Activated effector memory CD4-positive, alpha-beta T cell treated with anti-CD3 and anti-CD28 coated beads, Interleukin-2, amount 50 U/mL, for 16 hours (primary cell): ENCODE data around the gene EML5.

Experiments used
- DNase-seq: peaks from one replicate; pipeline ENCODE4 v3.0.0-alpha.2; 2020

Gene EML5

GRCh38 chr14:88612981-88613380 is 179.8 kb downstream of the EML5 start:
- no peak for DNase-seq

GRCh38 chr14:88611878-88612277 is 180.9 kb downstream of the EML5 start:
- no peak for DNase-seq

DNA sequence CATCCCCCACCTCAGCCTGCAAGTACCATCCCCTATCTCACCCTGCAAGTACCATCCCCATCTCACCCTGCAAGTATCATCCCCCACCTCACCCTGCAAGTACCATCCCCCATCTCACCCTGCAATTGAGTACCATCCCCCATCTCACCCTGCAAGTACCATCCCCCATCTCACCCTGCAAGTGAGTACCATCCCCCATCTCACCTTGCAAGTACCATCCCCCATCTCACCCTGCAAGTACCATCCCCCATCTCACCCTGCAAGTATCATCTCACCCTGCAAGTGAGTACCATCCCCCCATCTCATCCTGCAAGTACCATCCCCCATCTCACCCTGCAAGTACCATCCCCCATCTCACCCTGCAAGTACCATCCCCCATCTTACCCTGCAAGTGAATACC is 184.9 kb downstream of the EML5 start:
- DNase-seq = no peak

GRCh38 chr14:88605594-88605993 is 187.2 kb downstream of the EML5 start:
- DNase-seq = no peak

DNA sequence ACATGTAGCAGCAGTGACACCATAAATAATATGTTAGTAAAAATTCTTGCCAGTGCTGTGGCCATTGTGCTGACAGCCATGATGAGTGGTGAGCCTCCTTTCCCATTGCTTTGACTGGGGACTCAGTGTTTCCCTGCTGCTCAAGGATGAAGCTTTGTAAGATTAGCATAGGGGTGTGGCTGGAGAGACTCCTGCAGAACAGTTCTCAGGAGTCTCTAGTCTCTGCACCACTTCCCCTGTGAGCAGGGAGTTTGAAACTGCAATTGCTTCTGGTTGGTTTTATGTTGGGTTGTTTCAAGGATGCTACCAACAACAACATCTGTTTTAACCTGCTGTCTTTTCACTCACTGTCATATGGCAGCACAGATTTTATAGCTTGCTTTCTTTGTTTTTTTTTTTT is 188.5 kb downstream of the EML5 start:
- DNase-seq = no peak

GRCh38 chr14:88599761-88600439 is 192.9 kb downstream of the EML5 start:
- DNase-seq = no peak

GRCh38 chr14:88599326-88599725 is 193.4 kb downstream of the EML5 start:
- DNase-seq = no peak

GRCh38 chr14:88598097-88598675 is 194.6 kb downstream of the EML5 start:
- DNase-seq = no peak

DNA sequence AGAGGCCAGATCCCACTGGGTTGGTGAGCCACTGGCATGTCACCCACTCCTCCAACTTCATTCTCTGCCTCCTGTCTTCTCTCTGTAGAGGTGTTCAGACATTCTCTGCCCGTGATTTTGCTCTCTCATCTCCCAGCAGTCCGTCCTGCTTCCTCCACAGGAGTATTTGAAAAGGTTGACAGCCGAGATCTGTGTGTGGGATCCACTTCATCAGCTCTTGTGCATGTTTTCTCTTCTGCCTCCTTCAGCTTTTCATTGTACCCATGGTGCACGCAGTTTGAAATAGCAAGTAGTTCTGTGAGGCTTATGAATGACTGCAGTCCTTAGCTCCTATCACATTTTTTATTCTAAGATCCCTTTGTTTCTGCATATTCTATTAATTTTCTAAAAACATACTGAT is 195.2 kb downstream of the EML5 start:
- no peak for DNase-seq

DNA sequence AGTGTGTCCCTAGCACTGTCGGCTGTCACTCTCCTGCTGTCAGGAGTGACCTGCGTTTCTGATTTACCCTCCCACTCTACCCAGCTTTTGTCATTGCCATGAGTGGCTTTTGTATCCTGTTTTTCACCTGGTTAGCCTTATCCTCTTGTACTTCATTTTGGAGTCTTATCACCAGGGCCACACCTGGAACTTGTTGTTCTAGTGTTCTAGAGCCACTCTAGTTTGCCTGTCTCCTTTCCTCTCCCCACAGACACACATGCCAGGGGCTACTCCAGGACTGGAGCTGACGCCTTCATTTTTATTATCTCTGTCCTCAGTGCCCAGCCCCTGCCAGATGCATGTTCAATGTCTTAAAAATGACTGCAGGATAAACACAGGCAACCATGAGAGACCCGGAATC is 195.7 kb downstream of the EML5 start:
- no peak for DNase-seq

DNA sequence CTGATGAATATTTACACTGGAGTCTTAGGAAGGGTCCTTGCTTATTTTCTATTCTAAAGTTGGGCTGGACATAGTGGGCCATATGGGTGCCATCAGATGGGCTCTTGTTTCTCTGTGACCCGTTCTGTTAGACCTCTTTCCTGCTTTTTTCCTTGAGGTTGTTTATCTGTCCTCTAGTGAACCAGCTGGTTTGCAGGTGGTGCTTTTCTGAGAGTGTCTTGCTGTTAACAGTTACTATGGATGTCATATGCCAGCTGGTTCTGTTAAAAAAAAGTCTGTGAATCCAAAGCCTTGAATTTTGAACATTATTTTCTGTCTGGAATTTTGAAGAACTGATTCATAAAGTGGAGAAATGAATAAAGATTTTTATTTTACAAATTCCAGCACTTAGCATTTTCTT is 200.7 kb downstream of the EML5 start:
- DNase-seq = no peak

GRCh38 chr14:88590173-88590572 is 202.6 kb downstream of the EML5 start:
- DNase-seq = no peak

DNA sequence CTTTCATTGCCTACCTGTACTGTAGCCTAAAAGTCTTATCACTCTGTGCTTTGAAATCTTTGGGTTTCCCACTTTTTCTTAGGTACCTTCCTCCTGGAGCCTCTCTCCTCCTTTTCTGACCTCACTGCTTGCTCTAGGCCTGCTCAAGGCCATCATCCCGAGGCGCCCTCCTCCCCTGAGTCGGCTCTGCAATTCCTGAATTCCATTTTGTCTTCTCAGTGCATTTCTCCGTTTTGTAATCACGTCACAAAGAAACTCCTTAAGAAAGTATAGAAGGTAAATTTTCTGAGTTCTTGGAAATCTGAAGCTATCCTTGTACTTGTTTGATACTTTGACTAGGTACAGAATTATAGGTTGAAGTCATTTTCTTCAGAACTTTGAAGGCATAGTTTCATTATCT is 204.7 kb downstream of the EML5 start:
- no peak for DNase-seq

DNA sequence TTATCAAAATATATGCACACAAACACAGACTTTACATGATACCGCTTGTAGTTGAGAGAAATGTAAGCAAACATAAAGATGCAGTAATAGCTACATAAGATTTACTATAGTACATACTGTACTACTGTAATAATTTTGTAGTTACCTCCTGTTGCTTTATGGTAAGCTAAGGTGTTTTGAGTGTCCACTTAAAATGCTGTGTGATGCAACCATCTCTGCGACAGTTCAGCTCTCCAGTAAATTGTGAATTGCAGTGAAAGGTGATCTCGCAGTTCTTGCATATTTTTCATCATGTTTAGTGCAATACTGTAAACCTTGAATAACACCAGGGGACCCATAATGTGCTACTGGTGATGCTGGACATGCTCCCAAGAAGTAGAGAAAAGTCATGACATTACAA is 208.3 kb downstream of the EML5 start:
- no peak for DNase-seq

DNA sequence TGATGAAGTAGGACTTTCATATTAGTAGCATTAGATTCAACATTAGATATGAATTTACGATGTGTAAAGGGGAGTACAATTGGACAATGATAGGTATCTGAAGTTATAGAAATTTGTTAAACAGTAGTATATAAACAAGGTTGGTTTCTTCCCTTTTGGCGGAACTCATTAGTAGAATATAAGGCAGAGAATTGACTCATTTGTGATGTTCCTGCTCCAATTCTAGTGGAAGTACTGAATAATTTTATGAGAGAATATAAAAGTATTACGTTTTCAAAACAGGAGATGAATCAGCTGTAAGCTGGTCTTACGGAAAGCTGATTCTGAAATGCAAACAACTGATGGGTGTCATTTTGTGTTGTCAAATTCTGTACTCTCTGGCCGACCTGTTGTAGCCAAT is 216.5 kb downstream of the EML5 start:
- DNase-seq = no peak

GRCh38 chr14:88572117-88572516 is 220.6 kb downstream of the EML5 start:
- DNase-seq = no peak

DNA sequence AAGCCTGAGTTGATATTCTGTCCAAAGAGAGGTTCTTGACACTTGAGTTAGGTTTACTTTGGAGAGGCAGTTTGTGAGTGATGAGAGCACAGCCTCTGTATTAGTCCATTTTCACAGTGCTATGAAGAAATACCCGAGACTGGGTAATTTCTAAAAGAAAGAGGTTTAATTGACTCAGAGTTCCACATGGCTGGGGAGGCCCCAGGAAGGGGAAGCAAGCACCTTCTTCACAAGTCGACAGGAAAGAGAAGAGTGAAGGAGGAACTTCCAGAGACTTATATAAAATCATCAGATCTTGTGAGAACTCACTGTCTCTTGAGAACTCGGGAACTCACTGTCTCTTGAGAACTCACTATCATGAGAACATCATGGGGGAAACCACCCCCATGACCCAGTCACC is 224.6 kb downstream of the EML5 start:
- DNase-seq = no peak

GRCh38 chr14:88565427-88565826 is 227.3 kb downstream of the EML5 start:
- DNase-seq = no peak

- DNase-seq = no peak
Measured at GRCh38 chr14:88563845-88564244, 228.9 kb downstream of the EML5 start.

DNA sequence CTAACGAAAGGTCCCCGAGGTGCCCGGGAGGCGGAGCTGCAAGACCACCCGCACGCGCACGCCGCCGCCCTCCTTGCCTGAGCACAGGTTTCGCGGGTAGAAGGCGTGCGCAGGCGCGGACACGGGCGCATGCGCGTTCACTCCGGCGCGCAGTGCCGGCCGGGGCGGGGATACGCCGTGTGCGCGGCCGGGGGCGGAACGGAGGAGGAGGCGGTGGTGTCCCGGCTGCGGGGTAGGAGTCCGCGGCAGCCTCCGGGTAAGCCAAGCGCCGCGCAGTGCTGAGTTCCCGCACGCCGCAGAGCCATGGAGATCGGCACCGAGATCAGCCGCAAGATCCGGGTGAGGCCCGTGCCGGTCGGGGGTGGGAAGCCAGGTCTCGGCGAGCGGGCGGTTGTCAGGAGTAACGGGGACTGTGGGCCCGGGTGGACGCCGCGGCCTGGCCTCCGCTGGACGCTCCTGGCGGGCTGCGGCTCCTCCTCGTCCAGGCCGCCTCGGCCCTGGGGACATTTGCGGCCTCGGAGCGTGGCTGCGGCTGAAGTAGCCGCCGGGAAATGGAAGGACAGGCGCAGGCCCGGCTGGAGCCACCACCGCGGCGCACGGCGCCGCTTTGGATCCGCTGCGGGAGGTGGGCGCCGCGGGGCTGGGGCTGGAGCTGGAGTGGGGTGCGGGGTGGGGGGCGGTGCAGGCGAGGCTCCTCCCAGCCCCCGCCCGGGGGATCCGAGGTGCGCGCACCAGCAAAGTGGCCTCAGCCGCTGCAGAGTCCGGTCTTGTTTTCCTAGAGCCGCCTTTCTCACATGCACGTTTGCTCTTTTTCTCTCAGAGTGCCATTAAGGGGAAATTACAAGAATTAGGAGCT is 229.7 kb downstream of the EML5 start, which contains the start of gene ZC3H14:
Gene ZC3H14 (plus strand): TSS at position 207 of the 856 bp plus-strand sequence. CDS start 97 bp downstream, at position 304.
- DNase-seq = peak; percentile 95

DNA sequence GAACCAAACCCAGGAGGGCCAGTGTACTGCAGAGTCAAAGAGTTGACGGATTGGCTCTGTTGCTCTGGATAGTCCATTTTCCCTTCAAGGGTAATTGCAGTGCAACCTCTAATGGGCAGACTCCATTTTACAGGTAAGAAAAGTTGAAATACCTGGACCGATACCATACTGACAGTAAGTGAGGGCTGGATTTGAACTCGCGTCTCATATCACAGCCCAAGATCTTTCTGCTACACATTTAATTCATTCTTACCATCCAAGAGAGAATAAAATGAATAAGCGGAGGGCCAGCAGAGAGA is 230.3 kb downstream of the EML5 start:
- DNase-seq = no peak
